Measurements from ENCODE around the gene RPAP3.

- TF ChIP-seq EZH2 (IDR thresholded peaks at IDR 0.05; ENCODE audit: low read length), result no peak
- TF ChIP-seq, protein P1, sequence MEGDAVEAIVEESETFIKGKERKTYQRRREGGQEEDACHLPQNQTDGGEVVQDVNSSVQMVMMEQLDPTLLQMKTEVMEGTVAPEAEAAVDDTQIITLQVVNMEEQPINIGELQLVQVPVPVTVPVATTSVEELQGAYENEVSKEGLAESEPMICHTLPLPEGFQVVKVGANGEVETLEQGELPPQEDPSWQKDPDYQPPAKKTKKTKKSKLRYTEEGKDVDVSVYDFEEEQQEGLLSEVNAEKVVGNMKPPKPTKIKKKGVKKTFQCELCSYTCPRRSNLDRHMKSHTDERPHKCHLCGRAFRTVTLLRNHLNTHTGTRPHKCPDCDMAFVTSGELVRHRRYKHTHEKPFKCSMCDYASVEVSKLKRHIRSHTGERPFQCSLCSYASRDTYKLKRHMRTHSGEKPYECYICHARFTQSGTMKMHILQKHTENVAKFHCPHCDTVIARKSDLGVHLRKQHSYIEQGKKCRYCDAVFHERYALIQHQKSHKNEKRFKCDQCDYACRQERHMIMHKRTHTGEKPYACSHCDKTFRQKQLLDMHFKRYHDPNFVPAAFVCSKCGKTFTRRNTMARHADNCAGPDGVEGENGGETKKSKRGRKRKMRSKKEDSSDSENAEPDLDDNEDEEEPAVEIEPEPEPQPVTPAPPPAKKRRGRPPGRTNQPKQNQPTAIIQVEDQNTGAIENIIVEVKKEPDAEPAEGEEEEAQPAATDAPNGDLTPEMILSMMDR (optimal IDR thresholded peaks at IDR 0.05 in 1 of 3, IDR thresholded peaks at IDR 0.05 in 1 of 3, conservative IDR thresholded peaks at IDR 0.05 in 1 of 3; ENCODE audit: extremely low read depth in 1 of 3, insufficient read depth in 2 of 3, low read length in 3 of 3), result no peak
These were observed 4.4 kb upstream of the RPAP3 start for GRCh38 chr12:47710278-47710677.

All from keratinocyte (primary cell).